ENCODE results near the gene PCDH9. TPM values are rescaled to one million over a fixed set of nuclear protein-coding genes. Genes with fewer than 3 reads are reported as not detected.

The PCDH9 gene
- total and polyA plus RNA-seq, 10 of the 15 experiments (the other 5 are each of a cell fraction or from before 2014, with no cell fraction given) = 0.02 to 2.3 (median 0.05) TPM; not detected in 1

GRCh38 chr13:66402066-66402465 lies 828.1 kb downstream of the PCDH9 start:
- Histone ChIP-seq H3K27me3 (replicated peaks in 1 of 2; ENCODE audit: control insufficient read depth in 2 of 2, insufficient read depth in 2 of 2, low read length in 1 of 2) (no peaks in the 10 kb centered on the region), H3K4me3 (no peak overlapping the region), H3K4me1 (ENCODE audit: control insufficient read depth, insufficient read depth, low read length) (no peaks in the 10 kb centered on the region), H3K36me3 (ENCODE audit: control insufficient read depth in 2 of 2, insufficient read depth in 2 of 2, low read length in 1 of 2) (no peaks in the 10 kb centered on the region), H3K9me3 (replicated peaks; ENCODE audit: control insufficient read depth, insufficient read depth, low read length) (no peaks in the 10 kb centered on the region), H3K9ac (ENCODE audit: control insufficient read depth, insufficient read depth, low read length) (no peak overlapping the region), H3K79me2 (ENCODE audit: control insufficient read depth, insufficient read depth, low read length) (no peaks in the 10 kb centered on the region), H3K27ac (ENCODE audit: control insufficient read depth, insufficient read depth) (no peak overlapping the region), H3K4me2 (ENCODE audit: control insufficient read depth, insufficient read depth) (no peak overlapping the region), H2AFZ (ENCODE audit: control insufficient read depth, low read depth, low read length) (no peak overlapping the region), H4K20me1 (ENCODE audit: control insufficient read depth, insufficient read depth) (no peaks in the 10 kb centered on the region)
- ChIA-PET RAD21 (ENCODE audit: unreplicated experiment) (no interaction called here), POLR2A (no interaction called here), SMC1A (ENCODE audit: uncharacterized antibody, unreplicated experiment) (no interaction called here), CTCF (no interaction called here)
- intact Hi-C loops (cut with micrococcal nuclease; ENCODE audit: unreplicated experiment) (no loop called here), in situ Hi-C loops (cut with MboI) (no loop called here)
- ATAC-seq (no peak), FAIRE-seq (no peak), DNase-seq (ENCODE audit: low read depth, low spot score) (no peak)
- 0% methylated on average over 1 of the region's 1 CpG for WGBS (ENCODE audit: insufficient coverage, insufficient replicate concordance, low lambda C conversion rate, missing lambda C conversion rate)
- no TSS peak for BruUV-seq (replicated peaks)
- TF ChIP-seq REST (IDR thresholded peaks at IDR 0.05; ENCODE audit: low read depth, low read length) = no peak
- TF ChIP-seq EZH2 (IDR thresholded peaks at IDR 0.05; ENCODE audit: borderline replicate concordance, control insufficient read depth, low read depth, low read length) = no peak
- no peak for TF ChIP-seq MEF2A (IDR thresholded peaks at IDR 0.05; ENCODE audit: insufficient read depth, low read depth, low read length)
- TF ChIP-seq IRF5 (IDR thresholded peaks at IDR 0.05; ENCODE audit: borderline replicate concordance) = no peak
- no peak for TF ChIP-seq SUZ12 (IDR thresholded peaks at IDR 0.05; ENCODE audit: unreplicated experiment)
- TF ChIP-seq CBX5 (IDR thresholded peaks at IDR 0.05; ENCODE audit: low read depth) = no peak
- TF ChIP-seq HDAC6 (IDR thresholded peaks at IDR 0.05; ENCODE audit: unreplicated experiment) = no peak
- TF ChIP-seq RAD21 (IDR thresholded peaks at IDR 0.05; ENCODE audit: insufficient read depth, low read depth, low read length) = no peak
- TF ChIP-seq E2F4 (IDR thresholded peaks at IDR 0.05; ENCODE audit: low read depth, low read length) = no peak
- TF ChIP-seq ATF2 (IDR thresholded peaks at IDR 0.05; ENCODE audit: low read length) = no peak
- TF ChIP-seq IKZF1 (conservative IDR thresholded peaks at IDR 0.05) = no peak
- no peak for TF ChIP-seq SIN3A (IDR thresholded peaks at IDR 0.05; ENCODE audit: low read depth, low read length)
- no peak for TF ChIP-seq PML (IDR thresholded peaks at IDR 0.05; ENCODE audit: low read length)
- no peak for TF ChIP-seq RAD51 (IDR thresholded peaks at IDR 0.05)
- TF ChIP-seq ESRRA (IDR thresholded peaks at IDR 0.05; ENCODE audit: low read length) = no peak
- no peak for TF ChIP-seq NFXL1 (IDR thresholded peaks at IDR 0.05; ENCODE audit: borderline replicate concordance)
